BLaER1 (cell line): ENCODE measurements around the gene HDAC4.

ENCODE experiments used
- H3K27ac ChIP-seq: shearing (Covaris generic); formaldehyde crosslinking; 2 replicates; pipeline ENCODE4 v1.8.1; 2022
- H3K27me3 ChIP-seq: shearing (Covaris generic); formaldehyde crosslinking; 2 replicates; pipeline ENCODE4 v1.8.1; 2022
- H3K36me3 ChIP-seq: shearing (Covaris generic); formaldehyde crosslinking; 2 replicates; pipeline ENCODE4 v1.8.1; 2022
- H3K4me1 ChIP-seq: shearing (Covaris generic); formaldehyde crosslinking; 2 replicates; pipeline ENCODE4 v1.8.1; 2022
- H3K4me2 ChIP-seq: shearing (Covaris generic); formaldehyde crosslinking; 2 replicates; pipeline ENCODE4 v1.8.1; 2022
- H3K4me3 ChIP-seq: shearing (Covaris generic); formaldehyde crosslinking; 2 replicates; pipeline ENCODE4 v1.8.1; 2022
- H3K9ac ChIP-seq: shearing (Covaris generic); formaldehyde crosslinking; 2 replicates; pipeline ENCODE4 v1.8.1; 2022
- H3K9me3 ChIP-seq: shearing (Covaris generic); formaldehyde crosslinking; 2 replicates; pipeline ENCODE4 v1.8.1; 2022
- H4K20me1 ChIP-seq: shearing (Covaris generic); formaldehyde crosslinking; 2 replicates; pipeline ENCODE4 v1.8.1; 2022
- Cebpa-rat ChIP-seq: shearing (Covaris generic); IDR thresholded peaks from 2 replicates; pipeline ENCODE4 v1.8.1; 2022

Gene HDAC4

GRCh38 chr2:239154971-239155805 lies 245.6 kb downstream of the HDAC4 start:
- peak overlapping the region; percentile 54; the same call in 1 of the 2 replicates for H3K27ac ChIP-seq
- H4K20me1 ChIP-seq, result peaks cover 9% of the 10 kb centered on the region; the same call in 1 of the 2 replicates
- peak overlapping the region; percentile 91 for H3K4me2 ChIP-seq
- no peak overlapping the region for H3K4me3 ChIP-seq
- no peak for TF ChIP-seq Cebpa-rat
- H3K27me3 ChIP-seq, result no peaks in the 10 kb centered on the region
- no peak overlapping the region for H3K9ac ChIP-seq
- no peaks in the 10 kb centered on the region for H3K9me3 ChIP-seq
- peaks cover 57% of the 10 kb centered on the region for H3K36me3 ChIP-seq
- peaks cover 68% of the 10 kb centered on the region for H3K4me1 ChIP-seq

GRCh38 chr2:239153806-239154591 lies 246.8 kb downstream of the HDAC4 start:
- Histone ChIP-seq H3K9me3 (no peaks in the 10 kb centered on the region), H3K27me3 (no peaks in the 10 kb centered on the region), H3K36me3 (peaks cover 65% of the 10 kb centered on the region), H3K4me1 (peaks cover 56% of the 10 kb centered on the region), H3K27ac (no peak overlapping the region), H3K4me3 (no peak overlapping the region), H4K20me1 (peaks cover 9% of the 10 kb centered on the region; the same call in 1 of the 2 replicates), H3K9ac (no peak overlapping the region), H3K4me2 (peak overlapping the region; percentile 91; the same call in 1 of the 2 replicates)
- TF ChIP-seq Cebpa-rat, result no peak

- Histone ChIP-seq H3K4me2 (no peak overlapping the region), H3K27ac (no peak overlapping the region), H3K4me1 (peaks cover 45% of the 10 kb centered on the region), H4K20me1 (peaks cover 9% of the 10 kb centered on the region; the same call in 1 of the 2 replicates), H3K9me3 (no peaks in the 10 kb centered on the region), H3K27me3 (no peaks in the 10 kb centered on the region), H3K4me3 (no peak overlapping the region), H3K36me3 (peaks cover 76% of the 10 kb centered on the region), H3K9ac (no peak overlapping the region)
- TF ChIP-seq Cebpa-rat, result no peak
These were observed 247.9 kb downstream of the HDAC4 start for GRCh38 chr2:239152916-239153305.

- Histone ChIP-seq H3K9me3 (no peaks in the 10 kb centered on the region), H3K4me1 (peaks cover 40% of the 10 kb centered on the region), H3K9ac (no peak overlapping the region), H3K4me2 (no peak overlapping the region), H3K27ac (no peak overlapping the region), H3K4me3 (no peak overlapping the region), H4K20me1 (peaks cover 5% of the 10 kb centered on the region; the same call in 1 of the 2 replicates), H3K36me3 (peaks cover 82% of the 10 kb centered on the region), H3K27me3 (no peaks in the 10 kb centered on the region)
- no peak for TF ChIP-seq Cebpa-rat
These were observed 248.4 kb downstream of the HDAC4 start for GRCh38 chr2:239152239-239152915.

GRCh38 chr2:239151201-239152131 lies 249.4 kb downstream of the HDAC4 start:
- Histone ChIP-seq H3K27ac (0 out of 2 replicates have a peak overlapping the region, but pooled peaks have one; percentile 18), H3K4me1 (peaks cover 36% of the 10 kb centered on the region), H3K9ac (no peak overlapping the region), H4K20me1 (no peaks in the 10 kb centered on the region), H3K4me3 (no peak overlapping the region), H3K36me3 (peaks cover 88% of the 10 kb centered on the region), H3K27me3 (no peaks in the 10 kb centered on the region), H3K4me2 (no peak overlapping the region), H3K9me3 (no peaks in the 10 kb centered on the region)
- TF ChIP-seq Cebpa-rat, result no peak

GRCh38 chr2:239150125-239151011 lies 250.5 kb downstream of the HDAC4 start:
- Histone ChIP-seq H3K36me3 (peaks cover 84% of the 10 kb centered on the region), H3K9me3 (no peaks in the 10 kb centered on the region), H3K9ac (no peak overlapping the region), H3K4me3 (no peak overlapping the region), H3K27me3 (no peaks in the 10 kb centered on the region), H3K27ac (0 out of 2 replicates have a peak overlapping the region, but pooled peaks have one; percentile 18), H3K4me2 (no peak overlapping the region), H4K20me1 (no peaks in the 10 kb centered on the region), H3K4me1 (peaks cover 36% of the 10 kb centered on the region)
- TF ChIP-seq Cebpa-rat, result no peak

- no peak overlapping the region for H3K27ac ChIP-seq
- H3K4me1 ChIP-seq, result peaks cover 36% of the 10 kb centered on the region
- no peak for TF ChIP-seq Cebpa-rat
- no peaks in the 10 kb centered on the region for H4K20me1 ChIP-seq
- H3K9ac ChIP-seq, result no peak overlapping the region
- H3K4me3 ChIP-seq, result no peak overlapping the region
- no peaks in the 10 kb centered on the region for H3K9me3 ChIP-seq
- no peak overlapping the region for H3K4me2 ChIP-seq
- H3K27me3 ChIP-seq, result no peaks in the 10 kb centered on the region
- H3K36me3 ChIP-seq, result peaks cover 80% of the 10 kb centered on the region
These were observed 251.3 kb downstream of the HDAC4 start for GRCh38 chr2:239149501-239149900.
